KMS-11 (cell line): ENCODE data around the gene DISC1.

Experiments
- H2AFZ ChIP-seq: fragments of 200-600 bp; sonication (generic); 2 replicates; pipeline ENCODE4 v1.6.1; 2016; ENCODE audit warnings: antibody characterized with exemption, mixed run types, low read depth
- H3K27ac ChIP-seq: fragments of 200-600 bp; sonication (generic); 2 replicates; pipeline ENCODE4 v1.6.1; 2016; ENCODE audit warnings: mild to moderate bottlenecking, mixed run types
- H3K27me3 ChIP-seq: fragments of 200-600 bp; sonication (generic); 2 replicates; pipeline ENCODE4 v1.6.1; 2017; ENCODE audit warnings: mild to moderate bottlenecking, low read depth, mixed run types, moderate library complexity; ENCODE audit not compliant: insufficient read depth
- H3K36me3 ChIP-seq: fragments of 200-600 bp; sonication (generic); 2 replicates; pipeline ENCODE4 v1.6.1; 2017; ENCODE audit warnings: mild to moderate bottlenecking, mixed run types; ENCODE audit not compliant: insufficient read depth
- H3K4me1 ChIP-seq: fragments of 200-600 bp; sonication (generic); 2 replicates; pipeline ENCODE4 v1.6.1; 2016; ENCODE audit warnings: mild to moderate bottlenecking, low read depth, mixed run types; ENCODE audit not compliant: poor library complexity, severe bottlenecking
- H3K4me2 ChIP-seq: fragments of 200-600 bp; sonication (generic); 2 replicates; pipeline ENCODE4 v1.7.0; 2016; ENCODE audit warnings: mild to moderate bottlenecking, mixed run types
- H3K4me3 ChIP-seq: fragments of 200-600 bp; sonication (generic); IDR thresholded peaks from 2 replicates; pipeline ENCODE4 v1.6.1; 2017; ENCODE audit warnings: low read depth, low read length, mixed read lengths; ENCODE audit not compliant: insufficient read depth
- H3K79me2 ChIP-seq: fragments of 200-600 bp; sonication (generic); 2 replicates; pipeline ENCODE4 v1.6.1; 2016; ENCODE audit warnings: low read depth, mixed run types; ENCODE audit not compliant: insufficient read depth
- H3K9ac ChIP-seq: fragments of 200-600 bp; sonication (generic); 2 replicates; pipeline ENCODE4 v1.6.1; 2016; ENCODE audit warnings: mild to moderate bottlenecking, mixed run types
- H4K20me1 ChIP-seq: fragments of 200-600 bp; sonication (generic); 2 replicates; pipeline ENCODE4 v1.6.1; 2016; ENCODE audit warnings: mild to moderate bottlenecking, mixed run types; ENCODE audit not compliant: insufficient read depth
- TF ChIP-seq, protein P1 (sequence below): fragments of 200-600 bp; sonication (generic); conservative IDR thresholded peaks from 2 replicates; pipeline ENCODE4 v1.6.1; 2017; ENCODE audit warnings: low read depth, mild to moderate bottlenecking, antibody characterized with exemption, low read length, moderate library complexity, mixed read lengths

DISC1 gene

DNA sequence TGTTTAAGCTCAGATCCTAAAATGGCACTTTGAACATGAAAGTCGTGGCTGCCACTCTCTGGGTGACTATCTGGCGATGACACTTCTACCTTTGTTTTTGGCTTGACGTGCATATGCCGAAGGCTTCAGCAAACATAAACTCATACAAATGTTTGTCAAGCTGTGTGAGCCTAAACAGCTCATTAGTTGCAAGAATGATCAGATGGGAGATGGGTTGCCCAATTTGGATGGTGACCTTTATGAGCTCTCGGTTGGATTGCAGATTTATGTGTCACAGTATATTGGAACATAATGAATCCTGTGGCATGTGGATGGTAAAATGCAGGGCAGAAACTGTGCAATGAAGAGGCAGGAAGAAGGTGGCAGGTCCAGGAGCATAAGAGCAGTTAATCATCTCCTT, 229.3 kb downstream of the DISC1 start:
- Histone ChIP-seq H3K79me2 (no peaks in the 10 kb centered on the region), H3K4me1 (no peaks in the 10 kb centered on the region), H3K4me3 (no peak overlapping the region), H3K9ac (no peak overlapping the region), H3K36me3 (no peaks in the 10 kb centered on the region), H3K27me3 (no peaks in the 10 kb centered on the region), H4K20me1 (no peaks in the 10 kb centered on the region), H3K27ac (no peak overlapping the region), H3K4me2 (no peak overlapping the region), H2AFZ (no peak overlapping the region)
- TF ChIP-seq, protein P1, sequence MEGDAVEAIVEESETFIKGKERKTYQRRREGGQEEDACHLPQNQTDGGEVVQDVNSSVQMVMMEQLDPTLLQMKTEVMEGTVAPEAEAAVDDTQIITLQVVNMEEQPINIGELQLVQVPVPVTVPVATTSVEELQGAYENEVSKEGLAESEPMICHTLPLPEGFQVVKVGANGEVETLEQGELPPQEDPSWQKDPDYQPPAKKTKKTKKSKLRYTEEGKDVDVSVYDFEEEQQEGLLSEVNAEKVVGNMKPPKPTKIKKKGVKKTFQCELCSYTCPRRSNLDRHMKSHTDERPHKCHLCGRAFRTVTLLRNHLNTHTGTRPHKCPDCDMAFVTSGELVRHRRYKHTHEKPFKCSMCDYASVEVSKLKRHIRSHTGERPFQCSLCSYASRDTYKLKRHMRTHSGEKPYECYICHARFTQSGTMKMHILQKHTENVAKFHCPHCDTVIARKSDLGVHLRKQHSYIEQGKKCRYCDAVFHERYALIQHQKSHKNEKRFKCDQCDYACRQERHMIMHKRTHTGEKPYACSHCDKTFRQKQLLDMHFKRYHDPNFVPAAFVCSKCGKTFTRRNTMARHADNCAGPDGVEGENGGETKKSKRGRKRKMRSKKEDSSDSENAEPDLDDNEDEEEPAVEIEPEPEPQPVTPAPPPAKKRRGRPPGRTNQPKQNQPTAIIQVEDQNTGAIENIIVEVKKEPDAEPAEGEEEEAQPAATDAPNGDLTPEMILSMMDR: no peak

DNA sequence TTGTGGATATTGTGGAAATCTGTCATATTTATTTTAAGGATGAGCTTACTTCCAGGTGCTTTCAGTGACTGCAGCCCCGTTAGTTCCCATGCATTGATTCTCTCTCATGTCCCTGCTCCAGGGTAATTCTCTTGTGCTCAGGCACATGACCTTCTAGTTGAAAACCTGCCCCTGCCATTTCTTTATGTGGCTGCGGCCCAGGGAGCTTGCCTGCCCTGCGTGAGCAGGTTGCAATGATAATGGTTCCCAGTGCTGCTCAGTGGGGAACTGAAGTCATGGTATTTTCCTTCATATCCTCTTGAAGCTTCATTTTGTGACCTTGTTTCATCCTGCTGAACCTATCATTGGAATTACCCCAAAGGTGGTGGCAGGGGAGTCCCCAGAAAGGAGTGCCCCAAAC, 229.8 kb downstream of the DISC1 start:
- H3K27me3 ChIP-seq: no peaks in the 10 kb centered on the region
- H3K4me3 ChIP-seq: no peak overlapping the region
- no peaks in the 10 kb centered on the region for H4K20me1 ChIP-seq
- no peaks in the 10 kb centered on the region for H3K79me2 ChIP-seq
- no peak overlapping the region for H3K27ac ChIP-seq
- H3K4me1 ChIP-seq: no peaks in the 10 kb centered on the region
- TF ChIP-seq, protein P1: no peak
- H2AFZ ChIP-seq: no peak overlapping the region
- no peak overlapping the region for H3K9ac ChIP-seq
- no peaks in the 10 kb centered on the region for H3K36me3 ChIP-seq
- no peak overlapping the region for H3K4me2 ChIP-seq

GRCh38 chr1:231856894-231857293, 230.3 kb downstream of the DISC1 start:
- Histone ChIP-seq H2AFZ (no peak overlapping the region), H3K4me1 (no peaks in the 10 kb centered on the region), H3K4me2 (no peak overlapping the region), H3K27ac (no peak overlapping the region), H3K27me3 (no peaks in the 10 kb centered on the region), H3K79me2 (no peaks in the 10 kb centered on the region), H4K20me1 (no peaks in the 10 kb centered on the region), H3K4me3 (no peak overlapping the region), H3K36me3 (no peaks in the 10 kb centered on the region), H3K9ac (no peak overlapping the region)
- TF ChIP-seq, protein P1: no peak

- Histone ChIP-seq H4K20me1 (no peaks in the 10 kb centered on the region), H3K27ac (no peak overlapping the region), H3K4me1 (no peaks in the 10 kb centered on the region), H3K4me3 (no peak overlapping the region), H3K79me2 (no peaks in the 10 kb centered on the region), H3K9ac (no peak overlapping the region), H2AFZ (no peak overlapping the region), H3K27me3 (no peaks in the 10 kb centered on the region), H3K36me3 (no peaks in the 10 kb centered on the region), H3K4me2 (no peak overlapping the region)
- TF ChIP-seq, protein P1: no peak
Measured at GRCh38 chr1:231857609-231858135, 231.1 kb downstream of the DISC1 start.
